GM21737 (cell line): Measurements from ENCODE around the gene HOGA1.
"Not testable (repeated sequence)": the region's sequence is repeated elsewhere in the genome, so short reads cannot be mapped to it uniquely, and the experiment has no call there.

ENCODE experiments used
- ATAC-seq: cut with Tn5 transposase; IDR thresholded peaks from one replicate; pipeline ENCODE4 v1.9.1; 2021; ENCODE audit warnings: mild to moderate bottlenecking, moderate library complexity; ENCODE audit not compliant: unreplicated experiment

The HOGA1 gene

GRCh38 chr10:97554336-97554735, 29.9 kb upstream of the HOGA1 start:
- not testable (repeated sequence) for ATAC-seq

GRCh38 chr10:97555541-97555940, 28.6 kb upstream of the HOGA1 start:
- ATAC-seq, result not testable (repeated sequence)

DNA sequence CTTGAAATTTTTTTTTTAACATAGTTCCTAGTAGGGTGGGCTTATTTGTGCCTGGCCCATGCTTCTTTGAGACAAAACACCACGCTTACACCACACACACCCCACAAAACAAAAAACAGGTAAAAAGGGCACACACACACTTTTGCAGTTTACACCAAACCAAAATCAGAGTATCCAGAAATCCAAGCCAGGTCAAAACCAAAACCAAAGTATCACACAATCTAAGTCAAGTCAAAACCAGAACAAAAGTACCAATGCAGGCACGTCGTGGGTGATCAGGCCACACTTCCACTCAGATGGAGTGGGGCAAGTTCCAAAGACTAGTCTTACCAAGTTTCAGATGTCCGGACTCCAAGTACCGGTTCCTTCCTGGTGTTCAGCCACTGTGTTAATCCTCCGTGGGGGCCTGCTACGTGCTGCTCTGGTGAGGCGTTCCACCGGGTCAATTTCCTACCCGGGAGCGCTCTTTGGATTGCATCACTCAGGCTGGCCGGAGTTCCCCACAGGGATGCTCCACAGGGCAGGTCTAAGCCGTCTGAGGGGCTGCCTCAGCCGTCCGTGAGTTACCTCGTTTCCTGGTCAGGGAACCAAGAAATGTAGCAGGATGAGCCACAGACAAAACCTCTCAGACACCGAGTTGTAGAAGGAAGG, 23.3 kb upstream of the HOGA1 start:
- not testable (repeated sequence) for ATAC-seq

DNA sequence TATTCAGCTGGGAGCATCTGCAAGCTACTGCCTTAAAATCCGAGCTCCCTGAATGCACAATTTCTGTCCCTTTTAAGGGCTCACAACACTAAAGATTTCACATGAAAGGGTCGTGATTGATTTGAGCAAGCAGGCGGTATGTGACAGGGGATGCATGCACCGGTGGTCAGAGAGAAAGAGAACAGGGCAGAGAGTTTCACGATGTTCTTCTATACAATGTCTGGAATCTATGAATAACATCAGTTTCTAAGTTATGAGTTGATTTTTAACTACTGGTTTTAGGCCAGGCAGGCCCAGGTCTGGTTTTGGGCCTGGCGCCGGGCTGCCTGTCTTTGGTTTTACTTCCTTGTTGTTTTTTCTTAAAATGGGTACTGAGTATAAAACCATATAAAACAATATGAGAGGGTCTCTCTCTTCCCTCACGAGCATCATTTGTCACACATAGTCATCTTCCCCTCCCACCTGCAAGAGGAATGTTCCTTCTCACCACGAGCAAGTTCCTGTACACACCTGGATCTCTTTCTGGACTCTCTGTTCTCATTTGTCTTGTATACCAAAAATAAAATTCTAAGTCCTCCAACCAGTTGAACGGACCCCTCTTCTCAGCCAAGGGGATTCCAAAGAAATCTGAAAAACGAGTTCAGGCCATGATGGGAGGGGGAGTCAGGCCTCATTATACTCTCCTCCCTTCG, 22.7 kb upstream of the HOGA1 start:
- ATAC-seq, result not testable (repeated sequence)

GRCh38 chr10:97562329-97562728, 21.9 kb upstream of the HOGA1 start:
- ATAC-seq, result not testable (repeated sequence)

GRCh38 chr10:97563337-97563736, 20.9 kb upstream of the HOGA1 start:
- no peak for ATAC-seq

- no peak for ATAC-seq
These were observed 19.4 kb upstream of the HOGA1 start for GRCh38 chr10:97564776-97565175.

DNA sequence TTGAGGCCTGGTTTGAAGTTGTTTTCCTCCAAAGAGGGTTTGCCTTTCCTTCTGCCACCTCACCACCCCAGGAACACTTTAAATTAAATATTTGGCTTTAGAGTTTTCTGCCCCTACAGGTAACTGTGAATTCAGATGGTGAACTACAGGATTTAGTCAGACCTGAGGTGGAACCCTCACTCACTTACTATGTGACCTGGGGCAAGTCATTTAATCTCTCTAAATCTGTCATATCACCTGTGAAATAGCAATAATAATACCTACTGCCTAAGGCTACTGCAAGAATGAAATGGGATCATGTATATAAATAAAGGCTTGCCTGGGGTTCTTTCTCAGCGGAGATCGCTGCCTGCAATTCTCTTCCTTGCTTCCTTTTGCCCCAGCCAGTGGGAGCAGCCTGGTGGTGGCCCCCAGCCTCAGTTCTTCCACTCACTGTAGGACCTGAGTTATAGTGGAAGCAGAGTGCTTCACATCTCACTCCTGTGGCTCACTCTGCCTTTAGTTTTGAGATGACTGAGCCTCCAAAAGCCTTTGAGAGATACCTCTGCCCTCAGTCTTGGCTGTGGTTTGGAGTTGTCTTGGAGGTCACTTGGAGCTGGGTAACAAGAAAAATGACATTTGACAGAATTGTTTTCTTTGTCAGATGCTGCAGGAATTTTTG, 17.7 kb upstream of the HOGA1 start:
- ATAC-seq, result no peak

GRCh38 chr10:97567891-97568290, 16.3 kb upstream of the HOGA1 start:
- no peak for ATAC-seq

GRCh38 chr10:97570146-97570788, 13.9 kb upstream of the HOGA1 start:
- no peak for ATAC-seq

GRCh38 chr10:97570789-97571471, 13.3 kb upstream of the HOGA1 start:
- ATAC-seq, result no peak

DNA sequence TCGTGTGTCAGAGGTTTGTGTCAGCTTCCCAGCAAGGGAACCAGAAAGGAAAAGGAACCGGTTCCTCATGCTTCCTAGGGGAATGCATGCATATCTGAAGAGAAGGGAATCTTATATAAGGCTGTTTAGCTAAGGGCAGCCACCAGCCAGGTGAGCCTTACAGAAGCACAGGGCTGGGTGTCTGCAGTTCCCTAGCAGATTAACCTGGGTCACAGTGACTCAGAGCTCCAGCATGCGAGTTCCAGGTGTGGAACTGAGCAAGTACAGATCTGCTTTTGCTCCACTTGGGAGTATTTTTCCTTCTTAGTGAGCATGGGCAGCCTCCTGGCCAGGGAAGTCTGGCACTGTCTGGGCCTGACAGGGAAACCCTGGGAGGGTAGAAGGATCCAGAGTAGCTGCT, 12.6 kb upstream of the HOGA1 start:
- ATAC-seq, result no peak

- ATAC-seq, result no peak
These were observed 11.8 kb upstream of the HOGA1 start, which contains the start of gene ANKRD2 for GRCh38 chr10:97572214-97572989. Gene ANKRD2, plus strand, starts transcription at chr10:97572779. Its CDS starts 10 bp downstream, at chr10:97572789.

DNA sequence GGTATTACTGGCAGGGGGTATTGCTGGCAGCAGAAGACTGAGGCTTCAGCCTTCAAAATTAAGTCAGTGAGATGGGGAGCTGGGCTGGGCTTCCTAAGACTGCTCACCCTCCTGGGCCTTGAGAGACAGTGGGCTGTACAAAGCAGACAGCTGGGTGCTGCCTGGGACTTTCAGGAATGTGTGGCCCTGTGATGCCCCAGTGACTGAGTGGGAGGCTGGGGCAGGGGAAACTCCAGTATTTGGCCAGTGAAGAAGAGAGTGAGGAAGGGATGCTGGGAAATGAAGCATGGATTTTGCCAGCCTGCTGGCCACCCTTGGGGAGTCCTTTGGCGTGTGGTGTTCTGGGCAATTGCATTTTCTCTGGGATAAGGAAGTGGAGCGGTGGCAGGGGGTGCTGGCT, 11.2 kb upstream of the HOGA1 start:
- no peak for ATAC-seq

DNA sequence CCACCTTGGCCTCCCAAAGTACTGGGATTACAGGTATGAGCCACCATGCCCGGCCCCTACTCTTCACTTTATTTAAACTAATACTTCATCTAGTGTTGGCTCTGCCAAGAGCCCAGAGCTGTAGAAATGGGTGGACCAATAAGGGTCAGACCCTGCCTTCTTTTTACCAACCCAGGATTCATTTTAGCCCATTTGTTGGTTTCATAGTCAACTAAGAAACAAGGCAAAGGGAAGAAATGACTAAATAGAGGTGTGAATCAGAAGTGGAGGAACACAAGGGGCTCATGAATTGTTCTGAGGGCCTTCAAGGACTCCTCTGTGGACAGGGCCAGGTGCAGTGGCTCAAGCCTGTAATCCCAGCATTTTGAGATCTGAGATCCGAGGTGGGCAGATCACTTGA, 10.5 kb upstream of the HOGA1 start:
- no peak for ATAC-seq

- ATAC-seq, result no peak
These were observed 9.6 kb upstream of the HOGA1 start for GRCh38 chr10:97574374-97575126.

DNA sequence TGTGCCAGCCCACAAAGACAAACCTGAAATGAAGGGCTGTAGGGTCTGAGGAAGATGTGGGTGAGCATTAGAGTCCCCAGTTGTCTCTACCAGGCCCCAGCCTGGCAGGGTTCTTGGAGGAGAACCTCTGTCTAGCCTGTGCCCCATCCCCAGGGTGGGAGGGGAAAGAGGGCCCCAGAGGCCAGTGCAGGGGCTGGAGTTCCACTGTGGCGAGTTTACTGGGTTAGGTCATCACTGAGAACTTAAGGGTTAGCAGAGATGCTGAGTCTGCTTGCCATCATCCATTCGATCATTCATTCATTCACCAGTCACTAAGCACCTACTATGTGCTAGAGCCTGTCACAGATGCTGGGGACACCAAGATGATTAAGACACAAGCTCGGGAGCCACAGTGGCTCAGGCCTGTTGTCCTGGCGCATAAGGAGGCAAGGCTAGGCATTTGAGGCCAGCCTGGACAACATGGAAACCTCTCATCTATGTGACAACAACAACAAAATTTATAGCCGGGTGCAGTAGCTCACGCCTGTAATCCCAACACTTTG, 9.0 kb upstream of the HOGA1 start:
- ATAC-seq, result no peak

DNA sequence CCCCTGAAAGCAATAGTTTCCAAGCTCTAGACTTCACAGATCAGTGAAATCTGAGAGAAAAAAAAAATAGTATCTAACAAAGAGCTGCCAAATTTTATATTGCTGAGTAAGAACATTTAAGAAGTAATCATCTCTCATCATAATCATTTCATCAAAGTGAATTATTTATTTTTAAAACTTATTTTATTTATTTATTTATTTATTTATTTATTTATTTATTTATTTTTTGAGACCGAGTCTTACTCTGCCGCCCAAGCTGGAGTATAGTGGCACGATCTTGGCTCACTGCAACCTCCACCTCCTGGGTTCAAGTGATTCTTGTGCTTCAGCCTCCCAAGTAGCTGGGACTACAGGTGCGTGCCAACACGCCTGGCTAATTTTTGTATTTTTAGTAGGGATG, 7.7 kb upstream of the HOGA1 start:
- ATAC-seq, result not testable (repeated sequence)

DNA sequence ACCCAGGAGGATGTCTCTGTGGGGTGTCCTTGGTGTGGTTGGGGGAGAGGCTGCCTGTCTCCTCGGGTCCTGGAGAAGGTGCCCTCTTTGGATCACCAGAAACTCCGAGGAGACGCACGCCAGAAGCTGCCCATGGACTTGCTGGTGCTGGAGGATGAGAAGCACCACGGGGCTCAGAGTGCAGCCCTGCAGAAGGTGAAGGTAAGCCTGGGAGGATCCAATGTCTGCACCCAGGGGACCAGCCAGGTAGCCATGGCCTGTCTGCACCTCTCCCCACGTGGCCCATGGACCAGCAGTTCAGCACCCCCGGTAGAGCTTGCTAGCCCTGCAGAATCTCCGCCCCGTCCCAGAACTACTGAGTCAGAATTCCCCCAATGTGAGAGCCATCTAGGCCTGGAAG, 6.5 kb upstream of the HOGA1 start:
- ATAC-seq, result no peak
